Astrocyte of the spinal cord (primary cell): ENCODE results near the gene CCKAR.

Experiments used
- DNase-seq: peaks from one replicate; pipeline ENCODE4 v3.0.0; 2011; ENCODE audit warnings: low read depth, low spot score
- H3K4me3 ChIP-seq: 2 replicates; pipeline ENCODE4 v1.5.1; 2011; ENCODE audit warnings: low read depth, mild to moderate bottlenecking, low read length, moderate library complexity
- in situ Hi-C: cut with HindIII; loops from 2 replicates; pipeline ENCODE4 v1.10.0; 2017; ENCODE audit warnings: low sequenced_read_pairs
- TF ChIP-seq, protein P1 (sequence below): IDR thresholded peaks from 2 replicates; pipeline ENCODE4 v1.5.1; 2012; ENCODE audit warnings: low read depth, mild to moderate bottlenecking, low read length, inconsistent platforms

The CCKAR gene

DNA sequence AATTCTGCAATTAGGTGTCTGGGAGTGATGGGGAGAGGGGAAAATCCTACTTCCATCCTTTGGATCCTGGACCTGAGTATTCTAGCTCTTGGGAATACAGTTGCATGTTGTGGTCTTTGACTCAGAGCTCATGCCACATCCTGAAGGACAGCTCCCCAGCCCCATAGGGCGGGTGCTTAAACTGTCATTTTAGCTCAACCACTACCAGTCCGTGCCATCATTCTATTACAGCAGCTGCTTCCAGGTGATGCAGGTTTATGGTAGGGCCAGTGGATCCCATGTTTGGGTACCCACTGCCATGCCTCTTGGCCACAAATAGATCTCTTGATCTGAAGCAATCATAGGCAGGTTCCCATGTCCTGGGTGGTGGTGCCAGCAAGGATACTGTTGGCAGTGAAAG is 34.7 kb downstream of the CCKAR start:
- DNase-seq, result no peak
- no peak overlapping the region for H3K4me3 ChIP-seq
- TF ChIP-seq, protein P1, sequence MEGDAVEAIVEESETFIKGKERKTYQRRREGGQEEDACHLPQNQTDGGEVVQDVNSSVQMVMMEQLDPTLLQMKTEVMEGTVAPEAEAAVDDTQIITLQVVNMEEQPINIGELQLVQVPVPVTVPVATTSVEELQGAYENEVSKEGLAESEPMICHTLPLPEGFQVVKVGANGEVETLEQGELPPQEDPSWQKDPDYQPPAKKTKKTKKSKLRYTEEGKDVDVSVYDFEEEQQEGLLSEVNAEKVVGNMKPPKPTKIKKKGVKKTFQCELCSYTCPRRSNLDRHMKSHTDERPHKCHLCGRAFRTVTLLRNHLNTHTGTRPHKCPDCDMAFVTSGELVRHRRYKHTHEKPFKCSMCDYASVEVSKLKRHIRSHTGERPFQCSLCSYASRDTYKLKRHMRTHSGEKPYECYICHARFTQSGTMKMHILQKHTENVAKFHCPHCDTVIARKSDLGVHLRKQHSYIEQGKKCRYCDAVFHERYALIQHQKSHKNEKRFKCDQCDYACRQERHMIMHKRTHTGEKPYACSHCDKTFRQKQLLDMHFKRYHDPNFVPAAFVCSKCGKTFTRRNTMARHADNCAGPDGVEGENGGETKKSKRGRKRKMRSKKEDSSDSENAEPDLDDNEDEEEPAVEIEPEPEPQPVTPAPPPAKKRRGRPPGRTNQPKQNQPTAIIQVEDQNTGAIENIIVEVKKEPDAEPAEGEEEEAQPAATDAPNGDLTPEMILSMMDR, result no peak
- in situ Hi-C loops, result loop anchor here (25.0 kb wide), 1 partner anchor 532 kb away; no protein-coding TSS in a partner anchor

DNA sequence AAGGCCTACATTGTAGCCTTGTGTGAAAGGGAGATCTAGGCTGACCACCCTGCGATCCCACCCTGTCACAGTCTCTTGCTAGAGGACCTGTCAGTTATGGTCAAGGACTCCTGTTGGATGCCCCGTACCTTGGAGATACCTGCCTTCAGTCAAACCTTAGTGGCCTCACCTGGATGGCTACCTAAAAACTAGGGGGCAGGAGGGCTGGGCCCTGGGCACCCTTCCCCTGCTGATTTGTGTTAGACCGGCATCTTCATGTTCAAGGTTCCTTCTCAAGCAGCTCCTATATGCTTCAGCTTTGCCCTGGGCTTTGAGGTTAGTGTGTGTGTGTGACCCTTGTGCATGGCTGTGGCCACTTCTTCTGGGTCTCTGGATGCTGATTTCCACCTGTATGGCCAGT is 35.3 kb downstream of the CCKAR start:
- in situ Hi-C loops, result loop anchor here (25.0 kb wide), 1 partner anchor 532 kb away; no protein-coding TSS in a partner anchor
- no peak for DNase-seq

DNA sequence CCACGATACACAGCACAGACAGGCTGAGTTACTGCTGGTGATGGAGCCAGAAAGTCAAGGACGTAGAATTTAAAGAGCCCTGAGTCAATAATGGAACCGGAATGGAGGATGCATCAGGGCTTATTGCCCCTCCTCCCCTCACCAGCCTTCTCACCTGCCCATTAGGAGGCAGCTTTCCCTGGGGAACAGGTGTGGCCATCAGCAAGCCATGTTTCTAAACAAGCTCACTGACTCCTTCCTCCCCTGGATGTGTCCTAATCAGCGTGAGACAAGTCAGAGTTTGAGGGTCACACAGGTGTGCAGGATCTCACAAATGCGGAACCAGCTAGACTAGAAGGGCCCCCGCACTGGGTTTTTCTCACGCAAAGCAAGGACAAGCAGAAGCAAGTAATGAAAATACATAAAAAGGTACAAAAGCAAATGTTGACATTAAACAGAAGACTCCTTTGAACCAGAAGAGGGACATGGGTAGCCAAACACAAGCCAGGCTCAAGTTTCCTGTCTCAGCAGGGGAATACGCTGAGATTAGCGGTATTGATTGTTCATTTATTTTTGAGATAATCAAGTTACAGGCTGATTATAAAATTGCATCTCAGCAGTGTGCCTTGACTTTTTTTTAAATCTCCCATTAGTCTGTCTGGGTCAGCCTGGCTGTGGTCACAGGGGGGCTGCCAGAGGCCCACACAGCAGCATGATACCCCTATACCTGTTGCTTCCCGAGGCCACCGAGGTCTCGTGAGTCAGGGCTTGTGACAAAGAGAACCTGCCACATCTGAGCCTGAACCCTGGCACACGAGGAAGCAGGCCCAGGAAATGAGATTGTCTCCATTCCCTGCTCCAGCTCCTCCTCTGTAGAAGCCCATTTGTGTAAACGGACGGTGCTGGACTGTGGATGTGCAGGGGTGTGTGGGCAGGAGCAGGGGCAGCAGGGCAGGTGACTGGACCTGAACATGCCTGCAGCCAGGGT is 37.4 kb downstream of the CCKAR start:
- no peak for DNase-seq
- TF ChIP-seq, protein P1, result no peak
- no peak overlapping the region for H3K4me3 ChIP-seq
- in situ Hi-C loops, result loop anchor here (25.0 kb wide), 1 partner anchor 534 kb away; no protein-coding TSS in a partner anchor

More for the DNA sequence above, 35.3 kb downstream of the CCKAR start:
- H3K4me3 ChIP-seq, result no peak overlapping the region
- TF ChIP-seq, protein P1, result no peak

DNA sequence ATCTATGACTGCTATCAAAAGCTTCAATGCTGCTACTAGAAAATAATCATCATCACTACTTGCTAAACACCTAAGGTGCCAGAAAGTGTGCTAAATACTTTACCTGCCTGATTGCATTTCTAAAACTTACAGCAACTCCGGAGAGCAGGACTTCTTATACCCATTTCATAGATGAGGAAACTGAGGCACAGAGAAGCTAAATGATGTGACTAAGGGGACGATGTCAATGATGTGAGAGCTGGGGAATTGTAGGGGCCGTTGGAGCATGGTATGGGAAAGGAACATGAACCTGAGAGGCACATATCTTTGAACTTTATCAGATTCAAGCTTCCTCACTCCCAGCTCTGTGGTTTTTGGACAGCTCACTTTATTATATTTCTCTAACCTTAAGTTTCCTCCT is 38.7 kb downstream of the CCKAR start:
- in situ Hi-C loops, result loop anchor here (25.0 kb wide), 1 partner anchor 536 kb away; no protein-coding TSS in a partner anchor
- DNase-seq, result no peak
- H3K4me3 ChIP-seq, result no peak overlapping the region
- TF ChIP-seq, protein P1, result no peak

DNA sequence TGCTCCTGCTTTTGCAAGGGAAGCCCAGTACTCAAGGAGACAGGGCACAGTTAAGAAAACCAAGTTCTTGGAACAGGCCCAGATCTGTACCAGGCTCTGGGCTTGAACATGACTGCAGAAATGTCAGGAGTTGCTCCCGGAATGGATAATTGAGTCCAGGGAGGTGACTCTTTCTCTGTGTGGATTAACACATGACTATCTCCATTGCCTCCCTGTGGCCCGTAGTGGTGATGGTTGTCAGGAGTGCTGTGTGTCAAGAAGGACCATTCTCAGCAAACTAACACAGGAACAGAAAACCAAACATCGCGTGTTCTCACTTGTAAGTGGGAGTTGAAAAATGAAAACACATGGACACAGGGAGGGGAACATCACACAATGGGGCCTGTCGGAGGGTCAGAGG is 39.9 kb downstream of the CCKAR start:
- in situ Hi-C loops, result loop anchor here (25.0 kb wide), 1 partner anchor 537 kb away; no protein-coding TSS in a partner anchor
- DNase-seq, result no peak
- TF ChIP-seq, protein P1, result no peak
- no peak overlapping the region for H3K4me3 ChIP-seq

DNA sequence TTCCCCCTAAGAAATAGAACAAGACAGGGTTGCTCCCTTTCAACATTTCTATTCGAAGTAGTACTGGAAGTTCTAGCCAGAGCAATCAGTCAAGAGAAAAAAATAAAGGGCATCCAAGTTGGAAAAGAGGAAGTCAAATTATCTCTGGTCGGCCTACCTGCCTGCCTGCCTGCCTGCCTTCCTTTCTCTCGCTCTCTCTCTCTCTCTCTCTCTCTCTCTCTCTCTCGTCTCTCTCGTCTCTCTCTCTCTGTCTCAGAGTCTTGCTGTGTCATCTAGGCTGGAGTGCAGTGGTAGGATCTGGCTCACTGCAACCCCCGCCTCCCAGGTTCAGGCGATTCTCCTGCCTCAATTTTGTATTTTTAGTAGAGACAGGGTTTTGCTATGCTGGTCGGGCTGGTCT is 42.9 kb downstream of the CCKAR start:
- DNase-seq, result no peak
- H3K4me3 ChIP-seq, result no peak overlapping the region
- TF ChIP-seq, protein P1, result no peak
- in situ Hi-C loops, result no loop called here
